Measurements from ENCODE around the gene KCNMA1. TPM values are rescaled to one million over a fixed set of nuclear protein-coding genes. Genes with fewer than 3 reads are reported as not detected.

Gene KCNMA1
- total RNA-seq, 4 donors from 2014 or later: 4.6 to 10.5 (median 7.8) TPM

- Histone ChIP-seq H3K27ac (no peak overlapping the region), H3K9me3 (no peaks in the 10 kb centered on the region), H3K36me3 (no peaks in the 10 kb centered on the region), H3K4me1 (no peaks in the 10 kb centered on the region), H3K27me3 (peaks cover 25% of the 10 kb centered on the region), H3K4me3 (no peak overlapping the region)
- TF ChIP-seq POLR2AphosphoS5 (IDR thresholded peaks at IDR 0.05) (no peak), EP300 (IDR thresholded peaks at IDR 0.05) (no peak), CTCF (IDR thresholded peaks at IDR 0.05) (no peak), POLR2A (IDR thresholded peaks at IDR 0.05) (no peak)
- no peak for DNase-seq (ENCODE audit: low spot score in 2 of 2)
Observed at GRCh38 chr10:77669892-77670291, 32.3 kb upstream of the KCNMA1 start.

- Histone ChIP-seq H3K4me1 (no peaks in the 10 kb centered on the region), H3K9me3 (no peaks in the 10 kb centered on the region), H3K27ac (no peak overlapping the region)
Observed at GRCh38 chr10:77667426-77668324, 30.1 kb upstream of the KCNMA1 start.

GRCh38 chr10:77666821-77667220 lies 29.2 kb upstream of the KCNMA1 start:
- Histone ChIP-seq H3K27ac (no peak overlapping the region), H3K4me1 (no peaks in the 10 kb centered on the region), H3K9me3 (no peaks in the 10 kb centered on the region), H3K27me3 (peaks cover 33% of the 10 kb centered on the region), H3K36me3 (no peaks in the 10 kb centered on the region), H3K4me3 (no peak overlapping the region)
- DNase-seq (ENCODE audit: low spot score in 2 of 2): no peak
- TF ChIP-seq EP300 (IDR thresholded peaks at IDR 0.05): no peak
- no peak for TF ChIP-seq POLR2AphosphoS5 (IDR thresholded peaks at IDR 0.05)
- no peak for TF ChIP-seq CTCF (IDR thresholded peaks at IDR 0.05)
- TF ChIP-seq POLR2A (IDR thresholded peaks at IDR 0.05): no peak
- WGBS: 83% methylated on average over 2 of the region's 2 CpGs

More at GRCh38 chr10:77667426-77668324, 30.1 kb upstream of the KCNMA1 start:
- Histone ChIP-seq H3K36me3 (no peaks in the 10 kb centered on the region), H3K27me3 (peaks cover 32% of the 10 kb centered on the region), H3K4me3 (no peak overlapping the region)
- no peak for TF ChIP-seq EP300 (IDR thresholded peaks at IDR 0.05)
- TF ChIP-seq POLR2A (IDR thresholded peaks at IDR 0.05): no peak
- no peak for TF ChIP-seq POLR2AphosphoS5 (IDR thresholded peaks at IDR 0.05)
- TF ChIP-seq CTCF (IDR thresholded peaks at IDR 0.05): no peak
- 89% methylated on average over 3 of the region's 3 CpGs for WGBS
- no peak for DNase-seq (ENCODE audit: low spot score in 2 of 2)

GRCh38 chr10:77664696-77665095 lies 27.1 kb upstream of the KCNMA1 start:
- Histone ChIP-seq H3K27ac (no peak overlapping the region), H3K36me3 (no peaks in the 10 kb centered on the region), H3K9me3 (no peaks in the 10 kb centered on the region), H3K27me3 (peaks cover 22% of the 10 kb centered on the region), H3K4me3 (no peak overlapping the region), H3K4me1 (no peaks in the 10 kb centered on the region)
- no peak for DNase-seq (ENCODE audit: low spot score in 2 of 2)
- 71% methylated on average over 3 of the region's 3 CpGs for WGBS
- TF ChIP-seq POLR2A (IDR thresholded peaks at IDR 0.05): no peak
- no peak for TF ChIP-seq POLR2AphosphoS5 (IDR thresholded peaks at IDR 0.05)
- TF ChIP-seq EP300 (IDR thresholded peaks at IDR 0.05): no peak

- Histone ChIP-seq H3K27ac (no peak overlapping the region), H3K36me3 (no peaks in the 10 kb centered on the region), H3K4me3 (no peak overlapping the region), H3K4me1 (no peaks in the 10 kb centered on the region), H3K27me3 (peaks cover 22% of the 10 kb centered on the region), H3K9me3 (no peaks in the 10 kb centered on the region)
- 47% methylated on average over 2 of the region's 2 CpGs for WGBS
- no peak for TF ChIP-seq CTCF (IDR thresholded peaks at IDR 0.05)
- TF ChIP-seq EP300 (IDR thresholded peaks at IDR 0.05): no peak
- no peak for TF ChIP-seq POLR2AphosphoS5 (IDR thresholded peaks at IDR 0.05)
- no peak for TF ChIP-seq POLR2A (IDR thresholded peaks at IDR 0.05)
- no peak for DNase-seq (ENCODE audit: low spot score in 2 of 2)
Observed at GRCh38 chr10:77664008-77664407, 26.4 kb upstream of the KCNMA1 start.
